ENCODE results near the gene CSN3.

Gene CSN3

DNA sequence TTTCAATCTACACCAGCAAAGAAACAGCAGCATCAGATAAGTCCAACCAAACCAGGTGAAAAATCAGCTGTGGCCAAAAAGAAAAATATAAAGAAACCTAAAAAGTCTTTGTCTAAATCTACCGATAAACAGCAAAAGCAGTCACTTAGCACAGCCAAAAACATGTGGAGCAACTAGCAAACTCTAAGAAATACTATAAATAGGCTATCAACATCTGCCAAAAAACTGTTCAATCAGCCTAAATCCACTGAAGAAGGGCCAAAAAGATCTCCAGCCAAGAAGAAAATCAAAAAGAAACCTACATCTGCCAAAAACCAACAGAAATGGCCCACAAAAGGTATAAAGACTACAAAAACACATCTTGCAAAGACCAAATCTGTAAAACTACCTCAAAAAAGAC is 55.7 kb downstream of the CSN3 start:
- DNase-seq = no peak

DNA sequence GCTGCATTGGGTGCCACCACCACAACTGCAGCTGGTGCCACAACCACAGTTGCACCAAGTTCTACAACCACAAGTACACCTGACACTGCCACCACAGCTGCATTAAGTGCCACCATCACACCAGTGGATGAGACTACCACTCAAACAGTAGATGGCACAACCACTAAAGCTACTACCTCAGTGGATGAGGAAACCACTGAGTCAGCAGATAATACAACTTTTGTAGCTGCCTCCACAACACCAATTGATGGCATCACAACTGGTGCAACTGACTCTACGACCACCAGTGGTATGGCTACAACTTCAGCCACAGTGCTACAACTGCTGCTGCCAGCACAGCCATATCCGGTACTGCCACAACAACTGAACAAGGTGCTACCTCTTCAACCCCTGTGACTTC is 57.2 kb downstream of the CSN3 start:
- DNase-seq = no peak

DNA sequence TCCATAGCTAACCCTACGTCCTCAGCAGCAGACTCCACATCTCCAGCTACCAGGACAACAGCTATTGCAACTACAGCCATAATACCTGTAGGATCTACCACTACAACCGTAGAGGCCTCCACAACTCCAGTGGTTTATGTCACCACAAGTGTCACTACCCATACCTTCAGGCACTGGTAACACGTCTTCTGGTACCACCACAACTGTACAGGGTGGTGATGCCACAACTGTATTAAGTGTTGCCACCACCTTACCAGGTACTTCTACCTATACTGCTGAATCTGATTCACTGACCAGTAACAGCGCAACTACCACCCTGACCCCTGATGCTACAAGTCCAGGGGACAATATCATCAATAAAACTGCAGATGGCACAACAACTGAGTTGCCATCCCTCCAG is 57.8 kb downstream of the CSN3 start:
- DNase-seq = no peak
